GM18499 (cell line): ENCODE measurements around the gene FBXW7.
A peak's percentile ranks its signal among the peaks of the same experiment; 100 is the strongest.

Experiments used
- ATAC-seq: cut with Tn5 transposase; IDR thresholded peaks from one replicate; pipeline ENCODE4 v1.9.1; 2021; ENCODE audit warnings: moderate number of reproducible peaks; ENCODE audit not compliant: insufficient read depth, unreplicated experiment

Gene FBXW7

DNA sequence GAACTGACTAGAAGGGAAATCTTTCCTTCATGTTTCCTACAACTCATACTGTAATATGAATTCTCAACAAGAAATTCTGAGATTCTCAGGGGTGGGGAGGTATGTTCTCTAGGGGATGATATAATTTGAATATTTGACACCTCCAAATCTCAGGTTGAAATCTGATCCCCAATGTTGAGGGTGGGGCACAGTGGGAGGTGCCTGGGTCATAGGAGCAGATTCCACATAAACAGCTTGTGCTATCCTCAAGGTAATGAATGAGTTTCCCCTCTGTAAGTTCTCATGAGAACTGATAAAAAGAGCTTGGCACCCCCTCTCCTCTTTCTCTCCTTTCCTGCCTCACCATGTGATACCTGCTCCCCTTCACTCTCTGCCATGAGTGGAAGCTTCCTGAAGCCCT lies 21.5 kb downstream of the FBXW7 start:
- ATAC-seq, result no peak

DNA sequence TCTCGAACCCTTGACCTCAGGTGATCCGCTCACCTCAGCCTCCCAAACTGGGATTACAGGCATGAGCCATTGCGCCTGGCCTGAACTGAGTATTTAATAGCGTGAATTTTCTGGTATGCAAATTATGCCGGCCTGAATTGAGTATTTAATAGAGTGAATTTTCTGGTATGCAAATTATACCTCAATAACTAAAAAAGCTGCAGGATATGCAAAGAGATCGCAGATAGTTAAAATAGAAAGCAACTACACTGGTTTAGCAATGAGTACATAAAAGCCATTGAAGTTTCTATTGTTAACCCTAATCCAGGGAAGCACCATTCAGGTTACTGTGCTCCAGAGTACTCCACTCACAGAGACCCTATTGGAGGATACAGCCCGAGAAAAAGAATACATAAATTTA lies 22.8 kb downstream of the FBXW7 start:
- ATAC-seq, result no peak

DNA sequence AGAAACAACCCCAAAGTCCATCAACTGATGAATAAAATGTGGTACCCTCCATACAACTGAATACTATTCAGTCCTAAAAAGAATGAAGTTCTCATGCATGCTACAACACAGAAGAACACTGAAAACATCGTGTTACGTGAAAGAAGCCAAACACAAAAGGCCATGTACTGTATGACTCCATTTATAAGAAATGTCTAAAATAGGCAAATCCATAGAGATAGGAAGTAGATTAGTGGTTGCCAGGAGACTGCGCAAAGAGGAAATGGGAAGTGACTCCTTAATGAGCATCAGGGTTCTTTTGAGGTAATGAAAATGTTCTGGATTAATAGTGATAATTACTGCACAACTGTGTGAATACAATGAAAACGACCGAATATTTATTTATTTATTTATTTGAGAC lies 23.4 kb downstream of the FBXW7 start:
- ATAC-seq, result no peak

GRCh38 chr4:152510349-152511147 lies 25.3 kb downstream of the FBXW7 start:
- ATAC-seq, result no peak

DNA sequence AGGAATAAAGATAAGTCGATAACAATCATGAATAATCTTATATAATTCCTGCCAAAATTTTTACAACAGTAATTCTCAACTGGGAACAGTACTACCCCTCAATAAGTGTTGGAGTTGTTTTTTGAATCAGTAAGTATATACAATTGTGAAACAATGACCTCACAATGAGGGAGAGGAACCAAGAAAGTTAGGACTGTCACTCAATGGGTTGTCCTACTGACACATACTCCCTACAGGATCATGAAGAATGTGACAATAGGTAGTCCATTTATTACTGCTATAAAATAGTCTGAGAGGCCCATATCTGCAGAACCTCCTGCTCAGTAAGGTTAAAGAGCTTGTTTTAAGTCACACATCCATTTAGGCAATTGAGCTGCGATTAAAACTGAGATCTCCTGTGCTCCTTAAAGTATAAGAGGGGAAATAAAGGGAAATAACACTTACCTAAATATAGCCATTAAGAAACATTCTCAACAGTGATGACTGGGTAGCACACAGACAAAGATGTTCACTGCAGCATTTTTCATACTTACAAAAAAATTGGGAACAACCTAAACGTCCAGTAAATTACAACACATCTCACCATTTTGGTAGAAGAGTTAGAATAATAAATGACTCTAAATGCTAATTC lies 26.2 kb downstream of the FBXW7 start:
- no peak for ATAC-seq

DNA sequence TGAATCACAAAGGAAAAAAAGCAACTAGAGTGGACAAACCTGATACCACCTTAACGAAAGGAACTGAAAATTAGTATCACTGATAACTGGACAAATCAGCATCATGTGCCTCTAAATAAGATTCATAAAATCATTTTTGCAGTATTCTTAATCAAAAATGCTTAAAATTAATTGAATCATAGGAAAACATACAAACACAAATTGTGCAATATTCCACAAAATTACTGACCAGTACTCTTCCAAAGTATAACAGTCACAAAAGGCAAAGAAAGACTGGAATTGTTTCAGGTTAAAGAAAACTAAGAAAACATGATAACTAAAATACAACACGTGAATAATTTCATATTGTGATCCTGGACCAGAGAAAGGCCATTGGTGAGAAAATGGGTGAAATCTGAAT lies 27.1 kb downstream of the FBXW7 start:
- no peak for ATAC-seq

DNA sequence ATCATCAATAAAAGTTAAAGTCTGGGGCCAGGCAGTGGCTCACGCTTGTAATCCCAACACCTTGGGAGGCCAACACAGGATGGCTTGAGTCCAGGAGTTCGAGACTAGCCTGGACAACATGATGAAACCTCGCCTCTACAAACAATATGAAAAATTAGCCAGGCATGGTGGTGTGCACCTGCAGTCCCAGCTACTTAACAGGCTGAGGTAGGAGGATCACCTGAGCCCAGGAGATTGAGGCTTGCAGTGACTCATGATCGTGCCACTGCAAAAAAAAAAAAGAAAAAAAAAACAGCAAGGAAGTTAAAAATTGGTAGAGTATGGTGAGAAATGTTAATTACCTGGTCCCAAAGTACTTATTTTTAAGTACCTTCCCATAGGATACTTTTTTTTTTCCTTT lies 27.5 kb downstream of the FBXW7 start:
- ATAC-seq, result no peak

DNA sequence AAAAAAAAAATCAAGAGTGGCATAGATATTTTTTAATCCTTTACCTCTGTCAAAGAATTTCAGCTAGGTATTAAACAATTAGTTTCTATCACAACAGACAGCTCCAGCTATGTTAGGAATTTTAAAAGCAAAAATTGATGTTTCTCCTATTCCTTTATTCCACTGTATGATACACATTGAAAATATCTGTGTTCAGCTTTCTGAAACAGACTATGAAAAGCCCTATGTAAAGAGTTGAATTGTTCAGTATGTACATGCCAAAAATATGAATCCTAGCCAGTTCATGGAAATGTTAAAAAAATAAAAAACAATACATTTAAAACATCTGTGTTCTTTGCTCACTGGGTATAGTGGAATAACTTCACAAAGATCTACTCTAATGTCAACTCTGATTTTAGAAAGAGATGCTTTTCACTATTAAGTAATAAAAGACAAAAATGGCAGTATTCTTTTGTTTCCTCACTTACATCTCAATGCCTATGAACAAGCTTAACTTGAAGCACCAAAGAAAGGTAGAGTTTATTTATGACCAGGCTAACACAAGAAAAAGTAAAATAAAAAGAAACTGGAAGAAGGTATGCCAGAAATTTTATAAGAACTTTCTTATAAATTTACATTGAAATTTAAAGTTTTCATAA lies 32.1 kb downstream of the FBXW7 start:
- no peak for ATAC-seq

DNA sequence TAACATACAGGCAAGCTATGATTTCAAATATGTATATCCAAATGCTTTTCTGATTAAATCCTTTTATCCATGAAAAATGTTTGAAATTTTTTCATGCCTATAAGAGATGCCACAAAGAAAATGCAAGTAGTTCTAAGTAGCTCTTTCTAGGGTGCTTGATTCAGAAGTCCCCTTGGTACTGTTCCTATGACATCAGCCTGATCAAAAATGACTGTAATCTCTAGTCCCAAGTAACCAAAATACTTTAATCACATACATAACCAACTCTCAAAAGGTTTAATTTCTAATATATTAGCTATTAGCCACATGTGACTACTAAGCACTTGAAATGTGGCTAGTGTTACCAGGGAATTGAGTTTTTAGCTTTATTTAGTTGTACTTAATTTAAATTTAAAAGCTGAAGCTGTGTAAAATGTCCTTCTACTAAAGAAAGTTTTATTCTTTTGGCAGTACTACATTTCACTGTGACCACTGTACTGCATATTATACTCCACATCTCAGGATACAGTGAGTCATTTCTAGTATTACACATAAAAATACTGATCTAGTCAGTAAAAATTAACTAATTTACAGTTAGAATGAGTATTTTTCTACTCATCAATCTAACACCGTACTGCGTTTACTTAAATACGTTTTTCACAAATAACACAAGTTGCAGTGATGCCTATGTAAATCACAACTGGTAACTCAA lies 33.9 kb downstream of the FBXW7 start:
- ATAC-seq, result peak; percentile 39

GRCh38 chr4:152500800-152501434 lies 35.0 kb downstream of the FBXW7 start:
- no peak for ATAC-seq

GRCh38 chr4:152500275-152500674 lies 35.6 kb downstream of the FBXW7 start:
- no peak for ATAC-seq

- ATAC-seq, result no peak
Observed at GRCh38 chr4:152499344-152499743, 36.5 kb downstream of the FBXW7 start.

DNA sequence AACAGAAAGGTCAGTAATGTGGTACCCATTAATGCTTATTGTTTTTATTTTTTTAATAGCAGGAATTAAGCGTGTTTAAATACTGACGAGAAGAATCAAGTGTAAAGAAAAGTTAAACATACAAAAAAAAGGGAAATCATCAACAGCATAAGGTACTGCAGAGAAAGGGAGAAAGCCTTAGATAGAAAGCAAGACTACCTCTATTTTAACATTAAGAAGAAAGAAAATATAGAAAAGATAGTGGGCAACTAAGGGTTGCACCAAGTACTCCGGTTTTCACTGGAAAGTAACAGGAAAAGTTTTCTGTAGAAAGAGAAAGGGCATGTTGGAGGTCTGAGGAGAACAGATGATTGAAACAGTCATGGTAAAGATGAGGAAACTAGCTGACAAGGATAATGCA lies 41.9 kb downstream of the FBXW7 start:
- no peak for ATAC-seq

DNA sequence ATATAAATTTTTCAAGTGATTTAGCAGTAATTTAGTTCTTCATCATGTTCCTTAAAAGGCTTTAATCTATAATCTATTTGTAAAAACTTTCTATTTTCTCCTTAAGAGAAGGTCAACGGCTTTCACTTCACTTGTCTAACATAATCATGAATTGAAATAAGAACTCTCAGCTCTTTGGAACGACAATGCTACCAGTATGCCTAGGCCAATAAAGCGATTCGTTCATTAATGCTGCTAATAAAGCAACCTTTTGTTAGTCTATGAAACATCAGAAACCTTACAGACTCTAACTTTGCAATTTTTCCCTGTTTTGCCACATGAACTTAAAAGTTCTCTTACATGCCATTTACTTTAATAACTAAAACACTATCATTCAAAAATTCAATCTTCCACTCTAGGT lies 47.6 kb downstream of the FBXW7 start:
- no peak for ATAC-seq

- no peak for ATAC-seq
Observed at GRCh38 chr4:152486429-152487389, 49.2 kb downstream of the FBXW7 start.

DNA sequence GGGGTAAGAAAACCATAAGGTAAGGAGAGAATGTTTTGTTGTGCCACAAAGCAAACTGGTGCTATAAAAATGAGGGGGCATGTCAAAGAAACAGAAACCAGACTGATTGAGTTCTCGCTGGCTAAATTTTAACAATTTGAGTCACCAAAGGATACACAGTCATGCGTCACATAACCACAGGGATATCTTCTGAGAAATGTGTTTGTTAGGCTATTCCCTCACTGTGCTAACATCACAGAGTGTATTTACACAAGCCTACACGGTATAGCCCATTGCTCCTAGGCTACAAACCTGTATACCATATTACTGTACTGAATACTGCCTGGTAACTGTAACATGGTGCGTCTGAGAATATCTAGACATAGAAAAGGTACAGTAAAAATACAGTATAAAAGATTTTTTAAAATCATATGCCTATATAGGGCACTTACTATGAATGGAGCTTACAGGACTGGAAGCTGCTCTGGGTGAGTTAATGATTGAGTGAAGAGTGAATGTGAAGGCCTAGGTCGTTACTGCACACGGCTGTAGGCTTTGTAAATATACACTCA lies 50.1 kb downstream of the FBXW7 start:
- peak; percentile 99 for ATAC-seq

DNA sequence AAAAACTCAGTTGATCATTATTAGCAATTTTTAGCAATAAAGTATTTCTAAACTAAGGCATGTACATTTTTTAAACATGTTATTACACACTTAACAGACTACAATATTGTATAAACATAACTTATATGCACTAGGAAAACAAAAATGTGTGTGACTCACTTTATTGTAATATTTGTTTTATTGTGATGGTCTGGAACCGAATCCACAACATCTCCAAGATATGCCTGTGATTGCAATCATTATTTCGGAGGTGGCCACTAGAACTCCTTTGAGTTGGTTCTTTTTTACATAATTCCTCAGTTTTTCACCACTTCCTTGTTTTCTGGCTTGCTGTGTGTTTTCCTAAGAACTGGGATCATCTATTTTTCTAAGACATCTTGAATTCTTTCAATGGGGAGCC lies 53.7 kb downstream of the FBXW7 start:
- ATAC-seq, result no peak

DNA sequence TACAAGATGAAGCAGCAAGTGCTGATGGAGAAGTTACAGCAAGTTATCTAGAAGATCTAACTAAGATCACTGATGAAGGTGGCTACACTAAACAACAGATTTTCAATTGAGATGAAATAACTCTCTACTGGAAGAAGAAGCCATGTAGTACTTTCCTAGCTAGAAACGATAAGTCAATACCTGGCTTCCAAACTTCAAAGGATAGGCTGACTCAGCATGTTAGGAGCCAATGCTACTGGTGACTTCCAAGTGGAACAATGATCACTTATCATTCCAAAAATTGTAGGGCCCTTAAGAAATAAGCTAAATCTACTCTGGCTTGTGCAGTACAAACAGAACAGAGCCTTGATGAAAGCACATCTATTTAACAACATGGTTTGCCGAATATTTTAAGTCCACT lies 55.0 kb downstream of the FBXW7 start:
- no peak for ATAC-seq

DNA sequence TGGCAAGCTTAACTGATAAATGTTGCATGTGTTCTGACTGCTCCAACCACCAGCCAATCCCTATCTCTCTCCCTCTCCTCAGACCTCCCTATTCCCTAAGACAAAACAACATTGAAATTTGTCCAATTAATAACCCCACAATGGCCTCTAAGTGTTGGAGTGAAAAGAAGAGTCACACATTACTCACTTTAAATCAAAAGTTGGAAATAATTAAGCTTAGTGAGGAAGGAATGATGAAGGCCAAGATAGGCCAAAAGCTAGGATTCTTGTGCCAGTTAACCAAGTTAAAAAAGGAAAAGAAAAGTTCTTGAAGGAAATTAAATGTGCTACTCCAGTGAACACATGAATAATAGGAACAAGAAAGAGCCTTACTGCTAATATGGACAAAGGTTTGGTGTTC lies 55.6 kb downstream of the FBXW7 start:
- no peak for ATAC-seq
